Sigmoid colon (tissue), 4 donors: ENCODE measurements around the gene PCDHGA9.
"Not testable (repeated sequence)": the region's sequence is repeated elsewhere in the genome, so short reads cannot be mapped to it uniquely, and the experiment has no call there.

Source experiments
- POLR2AphosphoS5 ChIP-seq, 4 donors: sonication (generic); formaldehyde crosslinking; IDR thresholded peaks; one replicate each; pipeline ENCODE4 v1.6.1; 2017; ENCODE audit warnings: antibody characterized with exemption in 4 of 4
- TF ChIP-seq, protein P1 (sequence below), 4 experiments: fragments of 450-650 bp in 3 of 4; fragments of 200-600 bp in 1 of 4; IDR thresholded peaks; one replicate each; pipeline ENCODE4 v1.5.1; 2016 to 2019; ENCODE audit warnings: antibody characterized with exemption in 4 of 4, mild to moderate bottlenecking in 3 of 4, moderate library complexity in 2 of 4

DNA sequence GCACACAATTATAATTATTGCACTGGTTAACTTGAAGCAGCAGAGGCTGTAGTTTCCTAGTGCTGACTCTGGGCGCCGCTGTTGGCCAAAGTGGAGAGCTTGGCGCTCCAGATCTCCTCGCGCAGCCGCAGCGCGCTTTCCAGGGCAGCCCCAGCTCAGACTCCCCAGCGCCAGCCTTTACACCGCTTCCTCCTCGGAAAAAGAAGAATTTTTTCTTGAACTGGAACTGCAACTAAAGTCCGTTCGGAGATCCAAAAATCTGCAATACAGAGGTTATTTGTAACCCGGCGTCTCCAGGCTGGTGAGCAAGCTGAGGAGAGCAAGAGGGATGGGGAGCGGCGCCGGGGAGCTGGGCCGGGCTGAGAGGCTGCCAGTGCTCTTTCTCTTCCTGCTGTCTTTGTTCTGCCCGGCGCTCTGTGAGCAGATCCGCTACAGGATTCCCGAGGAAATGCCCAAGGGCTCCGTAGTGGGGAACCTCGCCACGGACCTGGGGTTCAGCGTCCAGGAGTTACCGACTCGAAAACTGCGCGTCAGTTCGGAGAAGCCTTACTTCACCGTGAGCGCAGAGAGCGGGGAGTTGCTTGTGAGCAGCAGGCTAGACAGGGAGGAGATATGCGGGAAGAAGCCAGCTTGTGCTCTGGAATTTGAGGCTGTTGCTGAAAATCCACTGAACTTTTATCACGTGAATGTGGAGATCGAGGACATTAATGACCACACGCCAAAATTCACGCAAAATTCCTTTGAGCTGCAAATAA lies 14.8 kb upstream of the PCDHGA9 start, which contains the start of gene PCDHGB4:
- TF ChIP-seq, protein P1, sequence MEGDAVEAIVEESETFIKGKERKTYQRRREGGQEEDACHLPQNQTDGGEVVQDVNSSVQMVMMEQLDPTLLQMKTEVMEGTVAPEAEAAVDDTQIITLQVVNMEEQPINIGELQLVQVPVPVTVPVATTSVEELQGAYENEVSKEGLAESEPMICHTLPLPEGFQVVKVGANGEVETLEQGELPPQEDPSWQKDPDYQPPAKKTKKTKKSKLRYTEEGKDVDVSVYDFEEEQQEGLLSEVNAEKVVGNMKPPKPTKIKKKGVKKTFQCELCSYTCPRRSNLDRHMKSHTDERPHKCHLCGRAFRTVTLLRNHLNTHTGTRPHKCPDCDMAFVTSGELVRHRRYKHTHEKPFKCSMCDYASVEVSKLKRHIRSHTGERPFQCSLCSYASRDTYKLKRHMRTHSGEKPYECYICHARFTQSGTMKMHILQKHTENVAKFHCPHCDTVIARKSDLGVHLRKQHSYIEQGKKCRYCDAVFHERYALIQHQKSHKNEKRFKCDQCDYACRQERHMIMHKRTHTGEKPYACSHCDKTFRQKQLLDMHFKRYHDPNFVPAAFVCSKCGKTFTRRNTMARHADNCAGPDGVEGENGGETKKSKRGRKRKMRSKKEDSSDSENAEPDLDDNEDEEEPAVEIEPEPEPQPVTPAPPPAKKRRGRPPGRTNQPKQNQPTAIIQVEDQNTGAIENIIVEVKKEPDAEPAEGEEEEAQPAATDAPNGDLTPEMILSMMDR (IDR thresholded peaks at IDR 0.05), result peak in 1 of 4 experiments; percentile 13
- TF ChIP-seq POLR2AphosphoS5 (IDR thresholded peaks at IDR 0.05), result not testable (repeated sequence)
